ENCODE data around the gene NRARP. TPM values are rescaled to one million over a fixed set of nuclear protein-coding genes. Genes with fewer than 3 reads are reported as not detected.
"Not testable (repeated sequence)": the region's sequence is repeated elsewhere in the genome, so short reads cannot be mapped to it uniquely, and the experiment has no call there.

Gene NRARP
- total RNA-seq, 1 experiment from 2014 or later: 24.7 TPM

DNA sequence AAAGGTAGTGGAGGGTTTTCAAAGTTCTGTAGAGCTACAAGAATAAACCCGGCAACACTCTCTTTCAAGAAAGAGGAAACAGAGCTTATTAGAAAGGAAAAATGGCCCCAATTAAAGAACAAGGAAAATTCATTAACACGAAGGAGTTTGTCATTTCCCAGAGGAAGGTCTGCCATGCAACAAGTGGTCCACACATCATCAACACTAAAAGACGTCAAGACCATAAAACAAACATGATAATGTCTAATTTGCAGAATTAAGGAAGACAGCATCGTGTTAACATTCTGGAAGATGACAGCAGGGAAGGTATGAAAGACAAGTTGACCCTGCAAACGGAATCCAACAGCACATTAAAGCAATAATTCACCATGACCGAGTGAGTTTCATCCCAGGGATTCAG, 28.6 kb upstream of the NRARP start:
- TF ChIP-seq, protein P1, sequence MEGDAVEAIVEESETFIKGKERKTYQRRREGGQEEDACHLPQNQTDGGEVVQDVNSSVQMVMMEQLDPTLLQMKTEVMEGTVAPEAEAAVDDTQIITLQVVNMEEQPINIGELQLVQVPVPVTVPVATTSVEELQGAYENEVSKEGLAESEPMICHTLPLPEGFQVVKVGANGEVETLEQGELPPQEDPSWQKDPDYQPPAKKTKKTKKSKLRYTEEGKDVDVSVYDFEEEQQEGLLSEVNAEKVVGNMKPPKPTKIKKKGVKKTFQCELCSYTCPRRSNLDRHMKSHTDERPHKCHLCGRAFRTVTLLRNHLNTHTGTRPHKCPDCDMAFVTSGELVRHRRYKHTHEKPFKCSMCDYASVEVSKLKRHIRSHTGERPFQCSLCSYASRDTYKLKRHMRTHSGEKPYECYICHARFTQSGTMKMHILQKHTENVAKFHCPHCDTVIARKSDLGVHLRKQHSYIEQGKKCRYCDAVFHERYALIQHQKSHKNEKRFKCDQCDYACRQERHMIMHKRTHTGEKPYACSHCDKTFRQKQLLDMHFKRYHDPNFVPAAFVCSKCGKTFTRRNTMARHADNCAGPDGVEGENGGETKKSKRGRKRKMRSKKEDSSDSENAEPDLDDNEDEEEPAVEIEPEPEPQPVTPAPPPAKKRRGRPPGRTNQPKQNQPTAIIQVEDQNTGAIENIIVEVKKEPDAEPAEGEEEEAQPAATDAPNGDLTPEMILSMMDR (IDR thresholded peaks at IDR 0.05; ENCODE audit: insufficient read depth in 1 of 2, low read depth in 1 of 2, low read length in 1 of 2, severe bottlenecking in 1 of 2, unreplicated experiment in 1 of 2): no peak
- no peaks in the 10 kb centered on the region for H3K9me3 Mint-ChIP-seq (ENCODE audit: unreplicated experiment)
- Histone ChIP-seq H3K36me3 (ENCODE audit: control insufficient read depth, insufficient read depth, low read length) (no peaks in the 10 kb centered on the region), H3K27me3 (replicated peaks; ENCODE audit: control insufficient read depth, insufficient read depth, low read length) (no peaks in the 10 kb centered on the region), H3K4me1 (no peaks in the 10 kb centered on the region), H3K9me3 (no peaks in the 10 kb centered on the region), H3K4me3 (ENCODE audit: low read depth, low read length) (no peak overlapping the region)
- intact Hi-C loops (cut with micrococcal nuclease; ENCODE audit: unreplicated experiment): no loop called here
- POLR2A ChIA-PET: no interaction called here
- no peak overlapping the region for H3K27ac Mint-ChIP-seq (ENCODE audit: unreplicated experiment)
- no TSS peak for BruUV-seq (replicated peaks)
- H3K4me3 Mint-ChIP-seq (ENCODE audit: unreplicated experiment): no peak overlapping the region
- no peaks in the 10 kb centered on the region for H3K27me3 Mint-ChIP-seq (ENCODE audit: insufficient read depth, unreplicated experiment)
- no peaks in the 10 kb centered on the region for H3K4me1 Mint-ChIP-seq (ENCODE audit: low read depth, unreplicated experiment)
- CTCF ChIA-PET: interaction anchor here (0.6 kb wide), 1 partner anchor 35 kb away, joined by 4 read pairs; no protein-coding TSS in a partner anchor
- no peaks in the 10 kb centered on the region for H3K36me3 Mint-ChIP-seq (ENCODE audit: insufficient read depth, unreplicated experiment)
- DNase-seq: no peak

DNA sequence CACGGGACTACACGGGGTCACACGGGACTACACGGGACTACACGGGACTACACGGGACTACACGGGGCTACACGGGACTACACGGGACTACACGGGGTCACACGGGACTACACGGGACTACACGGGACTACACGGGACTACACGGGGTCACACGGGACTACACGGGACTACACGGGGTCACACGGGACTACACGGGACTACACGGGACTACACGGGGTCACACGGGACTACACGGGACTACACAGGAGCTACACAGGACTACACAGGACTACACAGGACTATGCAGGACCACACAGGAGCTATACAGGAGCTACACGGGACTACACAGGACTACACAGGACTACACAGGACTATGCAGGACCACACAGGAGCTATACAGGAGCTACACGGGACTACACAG, 27.5 kb upstream of the NRARP start:
- not testable (repeated sequence) for BruUV-seq (replicated peaks); H3K27ac Mint-ChIP-seq (ENCODE audit: unreplicated experiment)

DNA sequence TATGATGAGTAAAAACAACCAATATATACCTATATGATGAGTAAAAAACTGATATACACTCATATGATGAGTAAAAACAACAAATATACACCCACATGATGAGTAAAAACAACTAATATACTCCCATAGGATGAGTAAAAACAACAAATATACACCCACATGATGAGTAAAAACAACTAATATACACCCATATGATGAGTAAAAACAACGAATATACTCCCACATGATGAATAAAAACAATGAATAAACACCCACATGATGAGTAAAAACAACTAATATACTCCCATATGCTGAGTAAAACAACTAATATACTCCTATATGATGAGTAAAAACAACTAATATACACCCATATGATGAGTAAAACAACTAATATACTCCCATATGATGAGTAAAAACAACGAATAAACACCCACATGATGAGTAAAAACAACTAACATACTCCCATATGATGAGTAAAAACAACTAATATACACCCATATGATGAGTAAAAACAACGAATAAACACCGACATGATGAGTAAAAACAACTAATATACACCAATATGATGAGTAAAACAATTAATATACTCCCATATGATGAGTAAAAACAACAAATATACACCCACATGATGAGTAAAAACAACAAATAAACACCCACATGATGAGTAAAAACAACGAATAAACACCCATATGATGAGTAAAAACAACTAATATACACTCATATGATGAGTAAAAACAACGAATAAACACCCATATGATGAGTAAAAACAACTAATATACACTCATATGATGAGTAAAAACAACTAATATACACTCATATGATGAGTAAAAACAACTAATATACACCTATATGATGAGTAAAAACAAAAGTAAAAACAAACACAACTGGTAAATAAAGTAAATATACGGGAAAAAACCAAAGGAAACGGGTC, 25.8 kb upstream of the NRARP start:
- H3K4me3 Mint-ChIP-seq (ENCODE audit: unreplicated experiment); H3K9me3 Mint-ChIP-seq (ENCODE audit: unreplicated experiment); BruUV-seq (replicated peaks); intact Hi-C loops (cut with micrococcal nuclease; ENCODE audit: unreplicated experiment); H3K36me3 Mint-ChIP-seq (ENCODE audit: insufficient read depth, unreplicated experiment); H3K36me3 ChIP-seq (ENCODE audit: control insufficient read depth, insufficient read depth, low read length); H3K4me1 ChIP-seq; H3K9me3 ChIP-seq; H3K27ac Mint-ChIP-seq (ENCODE audit: unreplicated experiment); H3K27me3 ChIP-seq (replicated peaks; ENCODE audit: control insufficient read depth, insufficient read depth, low read length); DNase-seq; H3K4me1 Mint-ChIP-seq (ENCODE audit: low read depth, unreplicated experiment); H3K4me3 ChIP-seq (ENCODE audit: low read depth, low read length); POLR2A ChIA-PET; H3K27me3 Mint-ChIP-seq (ENCODE audit: insufficient read depth, unreplicated experiment): not testable (repeated sequence)
- CTCF ChIA-PET: interaction anchor here (0.7 kb wide), 1 partner anchor 26 kb away, joined by 6 read pairs; no protein-coding TSS in a partner anchor

More for the DNA sequence above, 27.5 kb upstream of the NRARP start:
- DNase-seq; H3K9me3 ChIP-seq; H3K4me3 ChIP-seq (ENCODE audit: low read depth, low read length); H3K4me1 ChIP-seq; H3K36me3 Mint-ChIP-seq (ENCODE audit: insufficient read depth, unreplicated experiment); H3K27me3 ChIP-seq (replicated peaks; ENCODE audit: control insufficient read depth, insufficient read depth, low read length); H3K27me3 Mint-ChIP-seq (ENCODE audit: insufficient read depth, unreplicated experiment); CTCF ChIA-PET; POLR2A ChIA-PET; H3K9me3 Mint-ChIP-seq (ENCODE audit: unreplicated experiment); intact Hi-C loops (cut with micrococcal nuclease; ENCODE audit: unreplicated experiment); H3K4me1 Mint-ChIP-seq (ENCODE audit: low read depth, unreplicated experiment); H3K4me3 Mint-ChIP-seq (ENCODE audit: unreplicated experiment); H3K36me3 ChIP-seq (ENCODE audit: control insufficient read depth, insufficient read depth, low read length): not testable (repeated sequence)

DNA sequence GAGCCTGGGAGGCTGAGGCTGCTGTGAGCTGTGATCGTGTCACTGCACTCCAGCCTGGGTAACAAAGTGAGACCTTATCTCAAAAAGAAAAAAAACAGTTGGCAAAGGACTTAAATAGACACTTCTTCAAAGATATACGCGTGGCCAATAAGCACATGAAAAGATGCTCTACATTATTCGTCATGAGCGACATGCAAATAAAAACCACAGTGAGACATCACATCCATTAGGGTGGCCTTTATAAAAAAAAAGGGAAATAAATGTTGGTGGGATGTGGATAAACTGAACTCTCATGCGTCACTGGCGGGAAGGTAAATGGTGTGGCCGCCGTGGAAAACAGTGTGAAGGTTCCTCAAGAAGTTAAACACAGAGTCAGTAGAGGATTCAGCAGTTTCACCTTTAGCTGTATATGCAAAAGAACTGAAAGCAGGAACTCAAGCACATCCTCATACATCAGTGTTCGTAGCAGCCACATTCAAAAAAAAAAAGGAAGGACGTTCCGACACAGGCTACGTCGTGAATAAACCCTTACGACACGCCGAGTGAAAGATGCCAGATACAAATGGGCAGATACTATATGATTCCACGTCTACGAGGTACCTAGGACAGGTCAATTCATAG, 24.5 kb upstream of the NRARP start:
- BruUV-seq (replicated peaks): no TSS peak
- no peaks in the 10 kb centered on the region for H3K27me3 ChIP-seq (replicated peaks; ENCODE audit: control insufficient read depth, insufficient read depth, low read length)
- POLR2A ChIA-PET: no interaction called here
- no peak overlapping the region for H3K4me3 ChIP-seq (ENCODE audit: low read depth, low read length)
- TF ChIP-seq, protein P1 (IDR thresholded peaks at IDR 0.05; ENCODE audit: insufficient read depth in 1 of 2, low read depth in 1 of 2, low read length in 1 of 2, severe bottlenecking in 1 of 2, unreplicated experiment in 1 of 2): no peak
- Mint-ChIP-seq H3K4me3 (ENCODE audit: unreplicated experiment) (no peak overlapping the region), H3K9me3 (ENCODE audit: unreplicated experiment) (no peaks in the 10 kb centered on the region), H3K27ac (ENCODE audit: unreplicated experiment) (no peak overlapping the region), H3K36me3 (ENCODE audit: insufficient read depth, unreplicated experiment) (no peaks in the 10 kb centered on the region), H3K27me3 (ENCODE audit: insufficient read depth, unreplicated experiment) (no peaks in the 10 kb centered on the region), H3K4me1 (ENCODE audit: low read depth, unreplicated experiment) (no peaks in the 10 kb centered on the region)
- no peak for DNase-seq
- intact Hi-C loops (cut with micrococcal nuclease; ENCODE audit: unreplicated experiment): no loop called here
- H3K9me3 ChIP-seq: no peaks in the 10 kb centered on the region
- H3K4me1 ChIP-seq: no peaks in the 10 kb centered on the region
- H3K36me3 ChIP-seq (ENCODE audit: control insufficient read depth, insufficient read depth, low read length): no peaks in the 10 kb centered on the region
- CTCF ChIA-PET: no interaction called here

All from Caco-2 (cell line).